Measurements from ENCODE around the gene UGT1A4.

The UGT1A4 gene

GRCh38 chr2:233718552-233718951 lies at the start of gene UGT1A4:
TSS of gene UGT1A4 (plus strand) at chr2:233718736. CDS start at chr2:233718821, 85 bp downstream.
- Mint-ChIP-seq H3K27ac (no peak within 1 kb of the TSS), H3K36me3 (no peaks in the 10 kb centered on the region), H3K4me3 (no peak within 1 kb of the TSS), H3K4me1 (peaks cover 6% of the 10 kb centered on the region), H3K9me3 (no peaks in the 10 kb centered on the region)
- no peak for ATAC-seq
- DNase-seq (ENCODE audit: low spot score in 2 of 2), result no peak

DNA sequence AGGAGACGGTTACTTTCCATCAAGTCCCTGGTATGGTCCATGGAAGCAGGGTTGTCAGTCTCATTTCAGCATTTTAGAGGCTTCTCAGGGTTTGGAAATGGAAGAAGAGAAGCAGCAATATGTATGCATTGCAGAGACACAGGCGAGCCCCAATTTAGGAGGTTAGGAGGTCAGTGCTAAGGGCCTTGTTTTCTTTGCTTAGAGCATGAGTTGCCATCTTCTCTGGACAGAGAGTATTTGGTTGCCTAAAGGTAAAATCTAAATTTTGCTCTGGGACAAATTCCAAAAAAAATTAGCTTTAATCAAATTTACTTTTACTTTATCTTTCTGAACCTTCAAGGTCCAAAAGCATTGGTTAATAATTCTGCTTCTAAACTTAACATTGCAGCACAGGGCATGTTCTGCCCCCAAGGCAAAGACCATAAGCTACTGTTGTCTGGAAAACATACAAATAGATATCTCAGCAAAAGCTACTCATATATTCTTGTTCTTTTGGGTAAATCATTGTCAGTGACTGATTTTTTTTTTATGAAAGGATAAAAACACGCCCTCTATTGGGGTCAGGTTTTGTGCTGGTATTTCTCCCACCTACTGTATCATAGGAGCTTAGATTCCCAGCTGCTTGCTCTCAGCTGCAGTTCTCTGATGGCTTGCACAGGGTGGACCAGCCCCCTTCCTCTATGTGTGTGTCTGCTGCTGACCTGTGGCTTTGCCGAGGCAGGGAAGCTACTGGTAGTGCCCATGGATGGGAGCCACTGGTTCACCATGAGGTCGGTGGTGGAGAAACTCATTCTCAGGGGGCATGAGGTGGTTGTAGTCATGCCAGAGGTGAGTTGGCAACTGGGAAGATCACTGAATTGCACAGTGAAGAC lies 47.0 kb upstream of the UGT1A4 start, which contains the start of gene UGT1A9:
UGT1A9 (plus strand) TSS at position 609 of the 872 bp plus-strand sequence; CDS start at position 646, 37 bp downstream.
- Mint-ChIP-seq H3K36me3 (no peaks in the 10 kb centered on the region), H3K4me3 (no peak within 1 kb of the TSS), H3K9me3 (no peaks in the 10 kb centered on the region), H3K27ac (no peak within 1 kb of the TSS), H3K4me1 (no peaks in the 10 kb centered on the region)
- ATAC-seq (no peak), DNase-seq (ENCODE audit: low spot score in 2 of 2) (no peak)

GRCh38 chr2:233672886-233673285 lies 45.6 kb upstream of the UGT1A4 start:
- DNase-seq (ENCODE audit: low spot score in 2 of 2), result no peak
- Mint-ChIP-seq H3K9me3 (no peaks in the 10 kb centered on the region), H3K36me3 (no peaks in the 10 kb centered on the region), H3K4me1 (no peaks in the 10 kb centered on the region), H3K27ac (no peak overlapping the region), H3K4me3 (no peak overlapping the region)
- no peak for ATAC-seq

GRCh38 chr2:233673896-233674295 lies 44.6 kb upstream of the UGT1A4 start:
- no peaks in the 10 kb centered on the region for H3K36me3 Mint-ChIP-seq
- H3K4me1 Mint-ChIP-seq, result no peaks in the 10 kb centered on the region

GRCh38 chr2:233674314-233674713 lies 44.2 kb upstream of the UGT1A4 start:
- Mint-ChIP-seq H3K4me1 (no peaks in the 10 kb centered on the region), H3K9me3 (no peaks in the 10 kb centered on the region), H3K27ac (no peak overlapping the region), H3K4me3 (no peak overlapping the region), H3K36me3 (no peaks in the 10 kb centered on the region)
- no peak for DNase-seq (ENCODE audit: low spot score in 2 of 2)
- ATAC-seq, result no peak

More at GRCh38 chr2:233673896-233674295, 44.6 kb upstream of the UGT1A4 start:
- no peak overlapping the region for H3K27ac Mint-ChIP-seq
- H3K4me3 Mint-ChIP-seq, result no peak overlapping the region
- no peaks in the 10 kb centered on the region for H3K9me3 Mint-ChIP-seq
- DNase-seq (ENCODE audit: low spot score in 2 of 2), result no peak
- no peak for ATAC-seq

- Mint-ChIP-seq H3K36me3 (no peaks in the 10 kb centered on the region), H3K4me3 (no peak overlapping the region), H3K27ac (no peak overlapping the region), H3K4me1 (no peaks in the 10 kb centered on the region), H3K9me3 (no peaks in the 10 kb centered on the region)
- DNase-seq (ENCODE audit: low spot score in 2 of 2) (no peak), ATAC-seq (no peak)
These were observed 43.5 kb upstream of the UGT1A4 start for GRCh38 chr2:233674995-233675394.

GRCh38 chr2:233676046-233676445 lies 42.5 kb upstream of the UGT1A4 start:
- no peaks in the 10 kb centered on the region for H3K36me3 Mint-ChIP-seq
- DNase-seq (ENCODE audit: low spot score in 2 of 2) (no peak), ATAC-seq (no peak)
- H3K27ac Mint-ChIP-seq, result no peak overlapping the region
- H3K4me1 Mint-ChIP-seq, result no peaks in the 10 kb centered on the region
- no peaks in the 10 kb centered on the region for H3K9me3 Mint-ChIP-seq
- no peak overlapping the region for H3K4me3 Mint-ChIP-seq

DNA sequence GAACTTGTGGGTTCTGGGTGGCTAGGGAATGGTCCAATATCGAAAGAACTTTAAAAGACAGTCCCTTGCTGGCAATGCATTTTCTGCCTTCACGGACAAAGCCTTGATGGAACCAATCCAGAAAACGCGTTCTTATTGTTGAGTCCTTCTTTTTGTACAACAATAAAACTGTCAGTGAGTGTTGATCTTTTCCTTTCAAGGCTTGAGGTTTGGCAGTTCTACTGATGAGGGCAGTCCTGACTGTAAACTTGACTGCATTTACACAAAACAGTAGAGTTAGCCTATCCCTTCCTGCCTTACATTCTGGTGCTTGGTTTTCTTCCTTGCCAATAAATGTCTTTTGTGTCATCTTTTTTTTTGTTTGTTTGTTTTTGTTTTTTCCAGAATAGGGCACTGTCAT lies 39.3 kb upstream of the UGT1A4 start:
- DNase-seq (ENCODE audit: low spot score in 2 of 2), result no peak
- ATAC-seq, result no peak
- Mint-ChIP-seq H3K4me3 (no peak overlapping the region), H3K36me3 (no peaks in the 10 kb centered on the region), H3K9me3 (no peaks in the 10 kb centered on the region), H3K27ac (no peak overlapping the region), H3K4me1 (no peaks in the 10 kb centered on the region)

- no peaks in the 10 kb centered on the region for H3K9me3 Mint-ChIP-seq
- no peak overlapping the region for H3K27ac Mint-ChIP-seq
- DNase-seq (ENCODE audit: low spot score in 2 of 2) (no peak), ATAC-seq (no peak)
- no peaks in the 10 kb centered on the region for H3K4me1 Mint-ChIP-seq
- H3K36me3 Mint-ChIP-seq, result no peaks in the 10 kb centered on the region
- no peak overlapping the region for H3K4me3 Mint-ChIP-seq
These were observed 38.0 kb upstream of the UGT1A4 start for GRCh38 chr2:233680361-233681045.

DNA sequence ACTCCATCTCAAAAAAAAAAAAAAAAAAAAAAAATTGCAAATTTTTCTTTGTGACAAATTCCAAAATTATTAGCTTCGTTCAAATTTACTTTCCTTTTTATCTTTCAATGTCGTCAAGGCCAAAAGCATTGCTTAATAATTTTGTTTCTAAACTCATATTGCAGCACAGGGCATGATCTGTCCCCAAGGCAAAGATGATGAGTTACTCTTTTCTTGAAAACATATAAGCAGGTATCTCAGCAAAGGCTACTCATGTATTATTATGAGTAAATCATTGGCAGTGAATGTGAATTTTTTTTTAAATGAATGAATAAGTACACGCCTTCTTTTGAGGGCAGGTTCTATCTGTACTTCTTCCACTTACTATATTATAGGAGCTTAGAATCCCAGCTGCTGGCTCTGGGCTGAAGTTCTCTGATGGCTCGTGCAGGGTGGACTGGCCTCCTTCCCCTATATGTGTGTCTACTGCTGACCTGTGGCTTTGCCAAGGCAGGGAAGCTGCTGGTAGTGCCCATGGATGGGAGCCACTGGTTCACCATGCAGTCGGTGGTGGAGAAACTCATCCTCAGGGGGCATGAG lies 36.9 kb upstream of the UGT1A4 start, which contains the start of gene UGT1A7:
UGT1A7 (plus strand) TSS at position 381 of the 579 bp plus-strand sequence; CDS start at position 418, 37 bp downstream.
- Mint-ChIP-seq H3K36me3 (no peaks in the 10 kb centered on the region), H3K27ac (no peak within 1 kb of the TSS), H3K4me1 (no peaks in the 10 kb centered on the region), H3K9me3 (no peaks in the 10 kb centered on the region), H3K4me3 (no peak within 1 kb of the TSS)
- DNase-seq (ENCODE audit: low spot score in 2 of 2) (no peak), ATAC-seq (no peak)

DNA sequence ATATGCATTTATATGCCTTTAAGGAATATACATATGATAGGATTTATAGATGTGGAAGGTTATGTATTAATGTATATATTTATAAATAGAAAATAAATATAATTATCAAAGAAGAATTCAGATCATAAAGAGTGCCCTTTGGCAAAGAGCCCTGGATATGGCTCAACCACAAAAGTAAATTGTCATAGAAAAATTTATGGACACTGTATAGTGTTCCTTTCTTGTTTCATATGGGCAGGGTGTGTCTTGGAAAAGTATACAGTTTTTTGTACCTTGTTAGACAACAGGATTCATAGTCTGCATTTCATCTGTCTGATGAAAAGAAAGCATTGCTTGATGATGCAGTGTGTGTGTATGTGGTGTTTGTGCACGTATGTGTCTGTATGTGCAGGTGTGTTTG lies 33.9 kb upstream of the UGT1A4 start:
- H3K9me3 Mint-ChIP-seq, result no peaks in the 10 kb centered on the region
- H3K27ac Mint-ChIP-seq, result no peak overlapping the region
- H3K4me1 Mint-ChIP-seq, result no peaks in the 10 kb centered on the region
- H3K36me3 Mint-ChIP-seq, result no peaks in the 10 kb centered on the region
- no peak for ATAC-seq
- no peak for DNase-seq (ENCODE audit: low spot score in 2 of 2)
- no peak overlapping the region for H3K4me3 Mint-ChIP-seq

DNA sequence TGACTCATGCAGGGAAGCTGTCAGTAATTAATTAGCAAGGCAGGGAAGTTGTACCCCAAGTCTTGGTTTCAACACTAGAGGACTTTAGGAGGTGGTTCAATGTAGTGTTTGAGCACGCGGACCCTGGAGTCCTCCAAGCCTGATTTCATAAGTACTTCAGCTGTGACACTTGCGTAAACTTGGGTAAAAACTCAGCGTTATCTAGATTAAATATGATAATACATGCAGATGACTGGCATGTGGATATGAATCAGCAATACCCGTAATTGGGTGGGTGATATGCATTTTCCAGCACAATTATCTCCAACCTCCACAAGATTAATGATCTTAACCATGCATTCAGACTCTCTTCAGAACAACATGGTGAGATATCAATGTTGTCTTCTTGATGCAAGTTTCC lies 31.6 kb upstream of the UGT1A4 start:
- Mint-ChIP-seq H3K36me3 (no peaks in the 10 kb centered on the region), H3K9me3 (no peaks in the 10 kb centered on the region), H3K4me1 (no peaks in the 10 kb centered on the region), H3K4me3 (no peak overlapping the region), H3K27ac (no peak overlapping the region)
- DNase-seq (ENCODE audit: low spot score in 2 of 2) (no peak), ATAC-seq (no peak)

DNA sequence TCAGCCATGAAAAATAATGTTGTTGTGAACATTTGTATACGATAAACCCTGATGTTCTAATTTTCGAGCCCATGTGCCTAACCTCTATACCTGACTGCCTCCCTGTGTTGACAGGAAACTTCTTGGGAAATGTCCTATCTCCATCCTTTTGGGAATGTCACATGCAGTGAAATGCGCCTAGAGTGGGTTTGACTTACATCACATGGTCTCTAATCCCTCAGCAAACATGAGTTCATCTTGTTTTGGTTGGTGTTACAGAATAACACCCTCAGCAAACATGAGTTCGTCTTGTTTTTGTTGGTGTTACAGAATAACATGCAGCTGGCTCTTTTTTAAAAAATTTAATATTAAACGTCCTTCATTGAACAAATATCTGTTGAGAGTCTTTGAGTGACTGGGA lies 30.2 kb upstream of the UGT1A4 start:
- DNase-seq (ENCODE audit: low spot score in 2 of 2) (no peak), ATAC-seq (no peak)
- Mint-ChIP-seq H3K36me3 (no peaks in the 10 kb centered on the region), H3K4me3 (no peak overlapping the region), H3K9me3 (no peaks in the 10 kb centered on the region), H3K27ac (no peak overlapping the region), H3K4me1 (no peaks in the 10 kb centered on the region)

DNA sequence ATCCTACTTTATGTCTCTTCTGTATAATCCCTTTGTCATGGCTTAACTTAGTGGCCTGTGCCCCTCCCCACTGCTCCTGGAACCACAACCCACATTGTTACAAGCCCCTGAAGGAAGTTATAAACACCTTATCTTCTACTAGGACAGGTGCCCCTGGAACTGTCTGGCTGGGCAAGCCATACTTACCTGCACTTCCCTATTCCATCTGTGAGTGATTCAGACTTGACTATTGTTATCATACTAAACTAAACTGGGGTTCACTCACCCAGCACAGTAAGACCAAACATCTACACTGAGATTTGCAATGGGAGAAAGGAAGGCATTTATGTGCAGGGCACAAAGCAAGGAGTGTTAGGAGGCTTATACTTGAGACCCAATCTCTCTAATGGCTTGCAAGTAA lies 29.5 kb upstream of the UGT1A4 start:
- no peak overlapping the region for H3K27ac Mint-ChIP-seq
- H3K9me3 Mint-ChIP-seq, result no peaks in the 10 kb centered on the region
- H3K4me3 Mint-ChIP-seq, result no peak overlapping the region
- DNase-seq (ENCODE audit: low spot score in 2 of 2) (no peak), ATAC-seq (no peak)
- H3K4me1 Mint-ChIP-seq, result no peaks in the 10 kb centered on the region
- H3K36me3 Mint-ChIP-seq, result no peaks in the 10 kb centered on the region

GRCh38 chr2:233689501-233689900 lies 29.0 kb upstream of the UGT1A4 start:
- H3K9me3 Mint-ChIP-seq, result no peaks in the 10 kb centered on the region
- H3K36me3 Mint-ChIP-seq, result no peaks in the 10 kb centered on the region
- H3K27ac Mint-ChIP-seq, result no peak overlapping the region
- no peaks in the 10 kb centered on the region for H3K4me1 Mint-ChIP-seq
- ATAC-seq (no peak), DNase-seq (ENCODE audit: low spot score in 2 of 2) (no peak)
- no peak overlapping the region for H3K4me3 Mint-ChIP-seq

All from stimulated activated effector memory CD8-positive, alpha-beta T cell treated with anti-CD3 and anti-CD28 coated beads, Interleukin-12 subunit alpha, Interleukin-12 subunit beta, amount 100 ng/mL, for 72 hours (primary cell).